HepG2 (cell line): ENCODE data around the gene PIK3CA. TPM values are rescaled to one million over a fixed set of nuclear protein-coding genes. Genes with fewer than 3 reads are reported as not detected.

Experiments used
- ATAC-seq: fragments of 200-7000 bp; cut with Tn5 transposase; 3 replicates; pipeline ENCODE4 v1.9.1; 2020; ENCODE audit warnings: mild to moderate bottlenecking, moderate library complexity
- BruUV-seq: library from RNA; stranded (reverse); fragments of 400-500 nt; replicated peaks from 2 replicates; lab custom pipeline; 2021; lab: Mats Ljungman, UMichigan
- CTCF ChIA-PET: fragments of 300-600 bp; formaldehyde crosslinking; extraction: SDS; loops from one replicate; lab custom pipeline; 2021; ENCODE audit warnings: low total read pairs, inconsistent platforms, low intra/inter-chr PET ratio; lab: Yijun Ruan, JAX
- POLR2A ChIA-PET: fragments of 350-600 bp; sonication (Branson Sonifier 250); formaldehyde crosslinking; loops from one replicate; lab custom pipeline; 2020; ENCODE audit warnings: antibody characterized with exemption, inconsistent platforms; lab: Yijun Ruan, JAX
- DNase-seq: peaks from one replicate; pipeline ENCODE4 v3.0.0-alpha.2; 2015; ENCODE audit warnings: low spot score
- FAIRE-seq: peaks from 3 replicates; lab custom pipeline; 2011; peaks lifted over from hg19 to GRCh38; lab: Jason Lieb, UNC
- H2AFZ ChIP-seq: one replicate; pipeline ENCODE4 v1.6.1; 2011; ENCODE audit warnings: low read length, inconsistent platforms
- H3K27ac ChIP-seq: fragments of 300-600 bp; 3 replicates; pipeline ENCODE4 v1.8.0; 2011; ENCODE audit warnings: mixed run types, mild to moderate bottlenecking, mixed read lengths, low read length, inconsistent platforms; ENCODE audit not compliant: insufficient read depth; ENCODE audit errors: extremely low read length
- H3K27me3 ChIP-seq, 2 experiments: fragments of 200-600 bp in 1 of 2; 2 replicates in 1 of 2; 3 replicates in 1 of 2; pipeline versions ENCODE4 v1.6.0 to v1.8.0; 2011; ENCODE audit warnings: low read length in 2 of 2, mild to moderate bottlenecking in 2 of 2, moderate library complexity in 2 of 2, inconsistent platforms in 1 of 2; ENCODE audit not compliant: insufficient read depth in 2 of 2, control insufficient read depth in 1 of 2
- H3K36me3 ChIP-seq, 2 experiments: fragments of 200-600 bp in 1 of 2; replicated peaks in 1 of 2; 2 replicates in 1 of 2; 3 replicates in 1 of 2; pipeline versions ENCODE4 v1.5.1 to v1.8.0; 2011; ENCODE audit warnings: low read length in 2 of 2, inconsistent platforms in 1 of 2; ENCODE audit not compliant: insufficient read depth in 2 of 2, control insufficient read depth in 1 of 2
- H3K4me1 ChIP-seq: 2 replicates; pipeline ENCODE4 v1.5.1; 2012; ENCODE audit warnings: low read length, inconsistent platforms; ENCODE audit not compliant: insufficient read depth
- H3K4me2 ChIP-seq: 2 replicates; pipeline ENCODE4 v1.6.0; 2011; ENCODE audit warnings: low read depth, low read length, inconsistent platforms
- H3K4me3 ChIP-seq, 3 experiments: fragments of 200-600 bp in 1 of 3; sonication (generic), shearing (Covaris generic) in 1 of 3; replicated peaks in 1 of 3; 2 replicates each; pipeline ENCODE4 v1.5.1; 2011 to 2016; ENCODE audit warnings: low read length in 3 of 3, inconsistent platforms in 2 of 3, low read depth in 2 of 3, mild to moderate bottlenecking in 2 of 3, control low read depth in 1 of 3, mixed read lengths in 1 of 3; ENCODE audit not compliant: insufficient read depth in 1 of 3
- H3K79me2 ChIP-seq: one replicate; pipeline ENCODE4 v1.6.1; 2011; ENCODE audit warnings: low read length, inconsistent platforms; ENCODE audit not compliant: insufficient read depth
- H3K9ac ChIP-seq: 2 replicates; pipeline ENCODE4 v1.6.0; 2011; ENCODE audit warnings: mild to moderate bottlenecking, low read depth, low read length, inconsistent platforms; ENCODE audit not compliant: insufficient read depth
- H3K9me3 ChIP-seq: 2 replicates; pipeline ENCODE4 v1.5.1; 2012; ENCODE audit warnings: mild to moderate bottlenecking, low read length
- H4K20me1 ChIP-seq: 2 replicates; pipeline ENCODE4 v1.6.0; 2011; ENCODE audit warnings: inconsistent platforms, mild to moderate bottlenecking, low read length, moderate library complexity; ENCODE audit not compliant: insufficient read depth
- KAT7 ChIP-seq: IDR thresholded peaks from 2 replicates; pipeline ENCODE4 v1.6.1; 2018; ENCODE audit warnings: borderline replicate concordance, missing compliant biosample characterization
- NFIC ChIP-seq: IDR thresholded peaks from 2 replicates; pipeline ENCODE4 v1.6.1; 2012; ENCODE audit warnings: mild to moderate bottlenecking, low read length, inconsistent platforms
- NFYB ChIP-seq: sonication (generic); formaldehyde crosslinking; IDR thresholded peaks from 2 replicates; pipeline ENCODE4 v1.4.0; 2020; ENCODE audit warnings: missing genetic modification reagents
- NR3C1 ChIP-seq: sonication (generic); formaldehyde crosslinking; IDR thresholded peaks from 2 replicates; pipeline ENCODE4 v1.4.0; 2020; ENCODE audit warnings: missing genetic modification reagents
- WGBS: methylation state at CpG from one replicate; pipeline ENCODE4 v1.1.6; 2017; ENCODE audit warnings: low lambda C conversion rate; 5-methylcytosine and 5-hydroxymethylcytosine counted together
- in situ Hi-C: cut with HindIII; loops from 2 replicates; pipeline ENCODE4 v1.10.0; 2017; ENCODE audit warnings: low pct_unique_long_range_greater_than_20kb; ENCODE audit not compliant: extremely low pct_ligation_motif_present
- intact Hi-C: fragments of 100-400 bp; cut with micrococcal nuclease; formaldehyde crosslinking; loops from one replicate; pipeline ENCODE4 v1.10.0; 2022; ENCODE audit not compliant: unreplicated experiment
- polyA plus RNA-seq, 8 experiments: library from polyadenylated mRNA; depleted of rRNA in 3 of 8; stranded (reverse) in 7 of 8; unstranded in 1 of 8; fragments of >200 nt; fragmentation: Illumina TruSeq in 4 of 8; extraction: Trizol in 4 of 8; gene quantifications; 2 replicates each; pipeline versions ENCODE4 v1.2.1 to v1.2.3, GENCODE V29; 2011 to 2016; ENCODE audit warnings: low read depth in 4 of 8, missing spikeins in 1 of 8, mixed read lengths in 1 of 8; ENCODE audit not compliant: insufficient read depth in 1 of 8
- total RNA-seq, 5 experiments: library from RNA; depleted of rRNA; stranded (reverse); fragments of >200 nt; fragmentation: Illumina TruSeq; extraction: Trizol; gene quantifications; 2 replicates each; pipeline ENCODE4 v1.2.3, GENCODE V29; 2016; ENCODE audit warnings: low read depth in 1 of 5
- TF ChIP-seq, protein P1 (sequence below): sonication (generic); formaldehyde crosslinking; IDR thresholded peaks from 2 replicates; pipeline ENCODE4 v1.5.0; 2020; ENCODE audit warnings: missing genetic modification reagents
- TF ChIP-seq, protein P2 (sequence below): sonication (generic); formaldehyde crosslinking; IDR thresholded peaks from 2 replicates; pipeline ENCODE4 v1.5.1; 2020; ENCODE audit warnings: missing genetic modification reagents, mild to moderate bottlenecking, borderline replicate concordance
- TF ChIP-seq, protein P3 (sequence below): IDR thresholded peaks from 2 replicates; pipeline ENCODE4 v1.6.1; 2016; ENCODE audit warnings: missing biosample characterization, missing genetic modification reagents, low read depth
- TF ChIP-seq, protein P4 (sequence below), 2 experiments: IDR thresholded peaks; 2 replicates each; pipeline ENCODE4 v1.6.1; 2011 to 2012; ENCODE audit warnings: low read length in 2 of 2, borderline replicate concordance in 1 of 2, low read depth in 1 of 2, mild to moderate bottlenecking in 1 of 2, moderate library complexity in 1 of 2

PIK3CA gene
- total and polyA plus RNA-seq, 2 of the 13 experiments (the other 11 are each of a cell fraction or from before 2014, with no cell fraction given): 5.7 to 11.4 TPM

DNA sequence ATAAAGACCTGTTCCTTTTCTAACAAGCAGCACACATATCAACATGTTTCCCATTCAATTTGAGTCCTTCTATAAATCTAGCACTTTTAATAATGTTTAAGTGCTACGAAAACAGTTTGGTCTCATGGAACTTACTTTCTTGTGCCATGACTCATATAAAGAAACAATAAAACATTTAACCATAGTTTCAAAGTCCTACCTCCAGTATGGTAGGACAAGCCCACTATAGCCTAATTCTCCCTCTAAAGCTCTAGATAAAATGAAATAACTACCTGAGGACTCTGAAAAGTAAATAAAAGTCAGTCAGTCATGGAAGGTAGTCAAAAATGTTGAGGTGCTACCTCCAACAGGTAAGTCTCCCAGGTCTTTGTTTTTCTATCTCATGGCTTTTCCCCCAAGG lies 12.0 kb upstream of the PIK3CA start:
- Histone ChIP-seq H3K4me2 (no peak overlapping the region), H3K27me3 (no peaks in the 10 kb centered on the region), H3K4me3 (no peak overlapping the region), H3K79me2 (no peaks in the 10 kb centered on the region), H3K4me1 (no peaks in the 10 kb centered on the region), H3K36me3 (no peaks in the 10 kb centered on the region), H3K9ac (no peak overlapping the region), H2AFZ (no peak overlapping the region), H3K9me3 (peaks cover 6% of the 10 kb centered on the region; the same call in 1 of the 2 replicates), H4K20me1 (no peaks in the 10 kb centered on the region), H3K27ac (no peak overlapping the region)
- POLR2A ChIA-PET: no interaction called here
- FAIRE-seq (no peak), DNase-seq (no peak), ATAC-seq (no peak)
- TF ChIP-seq, protein P1, sequence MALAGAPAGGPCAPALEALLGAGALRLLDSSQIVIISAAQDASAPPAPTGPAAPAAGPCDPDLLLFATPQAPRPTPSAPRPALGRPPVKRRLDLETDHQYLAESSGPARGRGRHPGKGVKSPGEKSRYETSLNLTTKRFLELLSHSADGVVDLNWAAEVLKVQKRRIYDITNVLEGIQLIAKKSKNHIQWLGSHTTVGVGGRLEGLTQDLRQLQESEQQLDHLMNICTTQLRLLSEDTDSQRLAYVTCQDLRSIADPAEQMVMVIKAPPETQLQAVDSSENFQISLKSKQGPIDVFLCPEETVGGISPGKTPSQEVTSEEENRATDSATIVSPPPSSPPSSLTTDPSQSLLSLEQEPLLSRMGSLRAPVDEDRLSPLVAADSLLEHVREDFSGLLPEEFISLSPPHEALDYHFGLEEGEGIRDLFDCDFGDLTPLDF (CRISPR knock-in tag): no peak
- TF ChIP-seq, protein P2, sequence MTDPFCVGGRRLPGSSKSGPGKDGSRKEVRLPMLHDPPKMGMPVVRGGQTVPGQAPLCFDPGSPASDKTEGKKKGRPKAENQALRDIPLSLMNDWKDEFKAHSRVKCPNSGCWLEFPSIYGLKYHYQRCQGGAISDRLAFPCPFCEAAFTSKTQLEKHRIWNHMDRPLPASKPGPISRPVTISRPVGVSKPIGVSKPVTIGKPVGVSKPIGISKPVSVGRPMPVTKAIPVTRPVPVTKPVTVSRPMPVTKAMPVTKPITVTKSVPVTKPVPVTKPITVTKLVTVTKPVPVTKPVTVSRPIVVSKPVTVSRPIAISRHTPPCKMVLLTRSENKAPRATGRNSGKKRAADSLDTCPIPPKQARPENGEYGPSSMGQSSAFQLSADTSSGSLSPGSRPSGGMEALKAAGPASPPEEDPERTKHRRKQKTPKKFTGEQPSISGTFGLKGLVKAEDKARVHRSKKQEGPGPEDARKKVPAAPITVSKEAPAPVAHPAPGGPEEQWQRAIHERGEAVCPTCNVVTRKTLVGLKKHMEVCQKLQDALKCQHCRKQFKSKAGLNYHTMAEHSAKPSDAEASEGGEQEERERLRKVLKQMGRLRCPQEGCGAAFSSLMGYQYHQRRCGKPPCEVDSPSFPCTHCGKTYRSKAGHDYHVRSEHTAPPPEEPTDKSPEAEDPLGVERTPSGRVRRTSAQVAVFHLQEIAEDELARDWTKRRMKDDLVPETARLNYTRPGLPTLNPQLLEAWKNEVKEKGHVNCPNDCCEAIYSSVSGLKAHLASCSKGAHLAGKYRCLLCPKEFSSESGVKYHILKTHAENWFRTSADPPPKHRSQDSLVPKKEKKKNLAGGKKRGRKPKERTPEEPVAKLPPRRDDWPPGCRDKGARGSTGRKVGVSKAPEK (CRISPR knock-in tag): no peak
- no peak for TF ChIP-seq KAT7
- TF ChIP-seq, protein P3, sequence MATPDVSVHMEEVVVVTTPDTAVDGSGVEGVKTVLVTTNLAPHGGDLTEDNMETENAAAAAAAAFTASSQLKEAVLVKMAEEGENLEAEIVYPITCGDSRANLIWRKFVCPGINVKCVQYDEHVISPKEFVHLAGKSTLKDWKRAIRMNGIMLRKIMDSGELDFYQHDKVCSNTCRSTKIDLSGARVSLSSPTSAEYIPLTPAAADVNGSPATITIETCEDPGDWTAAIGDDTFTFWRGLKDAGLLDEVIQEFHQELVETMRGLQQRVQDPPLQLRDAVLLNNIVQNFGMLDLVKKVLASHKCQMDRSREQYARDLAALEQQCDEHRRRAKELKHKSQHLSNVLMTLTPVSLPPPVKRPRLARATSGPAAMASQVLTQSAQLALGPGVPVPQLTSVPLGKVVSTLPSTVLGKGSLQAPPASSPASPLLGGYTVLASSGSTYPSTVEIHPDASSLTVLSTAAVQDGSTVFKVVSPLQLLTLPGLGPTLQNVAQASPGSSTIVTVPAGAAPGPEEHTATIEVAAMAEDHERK (CRISPR knock-in tag): no peak
- no peak for TF ChIP-seq NR3C1 (CRISPR knock-in tag)
- TF ChIP-seq NFIC: no peak
- TF ChIP-seq, protein P4, sequence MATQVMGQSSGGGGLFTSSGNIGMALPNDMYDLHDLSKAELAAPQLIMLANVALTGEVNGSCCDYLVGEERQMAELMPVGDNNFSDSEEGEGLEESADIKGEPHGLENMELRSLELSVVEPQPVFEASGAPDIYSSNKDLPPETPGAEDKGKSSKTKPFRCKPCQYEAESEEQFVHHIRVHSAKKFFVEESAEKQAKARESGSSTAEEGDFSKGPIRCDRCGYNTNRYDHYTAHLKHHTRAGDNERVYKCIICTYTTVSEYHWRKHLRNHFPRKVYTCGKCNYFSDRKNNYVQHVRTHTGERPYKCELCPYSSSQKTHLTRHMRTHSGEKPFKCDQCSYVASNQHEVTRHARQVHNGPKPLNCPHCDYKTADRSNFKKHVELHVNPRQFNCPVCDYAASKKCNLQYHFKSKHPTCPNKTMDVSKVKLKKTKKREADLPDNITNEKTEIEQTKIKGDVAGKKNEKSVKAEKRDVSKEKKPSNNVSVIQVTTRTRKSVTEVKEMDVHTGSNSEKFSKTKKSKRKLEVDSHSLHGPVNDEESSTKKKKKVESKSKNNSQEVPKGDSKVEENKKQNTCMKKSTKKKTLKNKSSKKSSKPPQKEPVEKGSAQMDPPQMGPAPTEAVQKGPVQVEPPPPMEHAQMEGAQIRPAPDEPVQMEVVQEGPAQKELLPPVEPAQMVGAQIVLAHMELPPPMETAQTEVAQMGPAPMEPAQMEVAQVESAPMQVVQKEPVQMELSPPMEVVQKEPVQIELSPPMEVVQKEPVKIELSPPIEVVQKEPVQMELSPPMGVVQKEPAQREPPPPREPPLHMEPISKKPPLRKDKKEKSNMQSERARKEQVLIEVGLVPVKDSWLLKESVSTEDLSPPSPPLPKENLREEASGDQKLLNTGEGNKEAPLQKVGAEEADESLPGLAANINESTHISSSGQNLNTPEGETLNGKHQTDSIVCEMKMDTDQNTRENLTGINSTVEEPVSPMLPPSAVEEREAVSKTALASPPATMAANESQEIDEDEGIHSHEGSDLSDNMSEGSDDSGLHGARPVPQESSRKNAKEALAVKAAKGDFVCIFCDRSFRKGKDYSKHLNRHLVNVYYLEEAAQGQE (IDR thresholded peaks at IDR 0.05; ENCODE audit: borderline replicate concordance in 1 of 2, low read depth in 1 of 2, low read length in 2 of 2): no peak
- no peak for TF ChIP-seq NFYB (CRISPR knock-in tag)
- 0% methylated on average over 1 of the region's 1 CpG for WGBS
- intact Hi-C loops (no loop called here), in situ Hi-C loops (loop anchor here (25.0 kb wide), 1 partner anchor 426 kb away; the partner anchor contains the start of gene ACTL6A)
- BruUV-seq: no TSS peak
- CTCF ChIA-PET: no interaction called here
